Gastrocnemius medialis (tissue), 4 donors: ENCODE measurements around the gene FRMD5.

Source experiments
- CTCF ChIP-seq, 5 experiments: fragments of 450-650 bp in 3 of 5; fragments of 200-600 bp in 2 of 5; sonication (generic) in 2 of 5; IDR thresholded peaks in 4 of 5; conservative IDR thresholded peaks in 1 of 5; 1 replicate in 4 of 5; 2 replicates in 1 of 5; pipeline ENCODE4 v1.5.1; 2016 to 2019; ENCODE audit warnings: antibody characterized with exemption in 5 of 5, mild to moderate bottlenecking in 3 of 5, moderate library complexity in 3 of 5
- POLR2A ChIP-seq, 2 donors: fragments of 450-650 bp; IDR thresholded peaks; one replicate each; pipeline ENCODE4 v1.6.1; 2017; ENCODE audit warnings: antibody characterized with exemption in 2 of 2, mild to moderate bottlenecking in 2 of 2, moderate library complexity in 2 of 2

DNA sequence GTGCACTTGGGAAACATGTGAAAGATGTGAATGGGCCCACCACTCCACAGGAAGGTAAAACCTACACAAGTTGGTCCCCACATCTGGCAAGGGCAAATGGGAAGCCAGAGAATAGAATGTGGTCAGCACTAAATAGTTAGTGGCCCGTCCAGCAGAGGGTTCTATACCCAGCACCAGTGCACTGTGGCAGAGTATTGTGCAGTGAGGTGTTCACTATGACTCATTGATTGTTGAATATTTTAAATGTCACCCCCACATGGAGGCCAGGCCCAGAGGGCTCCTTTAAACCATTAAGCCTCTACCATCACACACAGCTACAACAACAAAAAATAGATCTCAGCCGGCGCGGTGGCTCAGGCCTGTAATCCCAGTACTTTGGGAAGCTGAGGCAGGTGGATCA is 11.7 kb downstream of the FRMD5 start:
- no peak for TF ChIP-seq CTCF (IDR thresholded peaks at IDR 0.05 in 4 of 5, conservative IDR thresholded peaks at IDR 0.05 in 1 of 5)
- TF ChIP-seq POLR2A (IDR thresholded peaks at IDR 0.05): no peak
